WTC11 (cell line): Measurements from ENCODE around the gene KCND2.

Experiments
- CTCF ChIP-seq: fragments of 200-600 bp; IDR thresholded peaks from 2 replicates; pipeline ENCODE4 v1.8.0; 2022; ENCODE audit warnings: antibody characterized with exemption
- TP53 ChIP-seq: sonication (generic); formaldehyde crosslinking; IDR thresholded peaks from 2 replicates; pipeline ENCODE4 v1.8.1; 2023; ENCODE audit warnings: mild to moderate bottlenecking, missing genetic modification reagents

DNA sequence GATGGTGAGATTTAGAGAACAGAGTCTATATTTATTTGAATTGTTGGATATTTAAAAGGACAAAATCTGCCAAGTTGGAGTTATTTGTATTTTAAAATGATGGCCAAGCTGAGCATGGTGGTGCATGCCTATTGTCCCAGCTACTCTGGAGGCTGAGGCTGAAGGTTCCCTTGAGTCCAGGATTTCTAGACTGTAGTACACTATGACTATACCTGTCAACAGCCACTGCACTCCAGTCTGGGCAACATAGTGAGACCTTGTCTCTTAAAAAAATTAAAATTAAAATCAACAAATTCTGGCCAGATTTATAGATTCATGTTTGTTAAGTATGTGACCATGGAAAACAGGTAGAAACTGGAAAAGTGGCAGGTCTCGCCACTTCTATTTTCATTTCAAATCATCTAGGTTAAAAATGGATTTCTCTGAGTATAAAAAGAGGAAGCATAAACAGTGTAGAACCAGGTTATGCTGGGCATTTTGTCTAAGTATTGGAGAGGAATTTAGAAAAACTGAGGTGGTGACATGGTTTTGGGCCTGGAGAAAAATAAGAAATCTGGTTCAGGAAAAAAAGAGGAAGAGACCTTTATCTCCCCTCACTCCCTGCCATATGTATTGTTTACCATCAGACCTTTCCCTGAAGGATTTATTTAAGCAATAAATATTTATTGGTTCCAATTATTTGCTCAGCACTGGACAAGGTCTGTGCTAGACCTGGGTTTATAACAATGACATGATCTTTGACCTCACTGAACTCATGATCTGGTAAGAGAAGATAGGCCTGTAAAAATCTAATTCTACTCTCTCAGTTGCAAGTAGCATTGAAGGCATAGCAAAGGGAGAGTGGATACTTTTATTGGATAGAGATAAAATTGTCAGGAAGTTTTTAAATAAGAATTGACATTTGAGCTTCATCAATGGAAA, 450.8 kb downstream of the KCND2 start:
- TF ChIP-seq CTCF (no peak), TP53 (CRISPR knock-in tag) (no peak)
